ENCODE measurements around the gene ZNF503. TPM values are rescaled to one million over a fixed set of nuclear protein-coding genes. Genes with fewer than 3 reads are reported as not detected.

ZNF503 gene
- total RNA-seq, 1 experiment from 2014 or later = 42.3 TPM

DNA sequence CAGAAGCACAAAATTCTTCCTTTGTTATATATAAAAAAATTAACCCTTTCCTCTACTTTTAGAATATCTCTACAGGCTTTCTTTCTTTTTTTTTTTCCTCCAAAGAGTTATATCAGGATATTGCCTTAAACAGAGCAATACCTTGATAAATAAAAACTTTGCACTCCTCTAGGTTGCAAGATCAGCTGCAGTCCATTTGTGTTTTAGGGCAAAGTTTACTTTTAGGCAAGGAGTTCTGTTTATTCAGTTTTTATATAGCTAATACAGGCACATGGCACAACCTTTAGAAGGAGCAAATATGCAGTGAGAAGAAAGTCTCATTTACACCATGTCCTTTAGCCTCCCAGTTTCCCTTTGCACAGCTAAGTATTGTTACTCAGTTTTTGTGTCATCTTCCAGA lies 40.1 kb upstream of the ZNF503 start:
- ATAC-seq = no peak
- intact Hi-C loops (cut with micrococcal nuclease) = no loop called here
- Histone ChIP-seq H3K4me2 (ENCODE audit: low read length) (no peak overlapping the region), H3F3A (ENCODE audit: low read length, unreplicated experiment) (no peaks in the 10 kb centered on the region), H4K20me1 (ENCODE audit: low read length) (no peaks in the 10 kb centered on the region), H3K4me1 (ENCODE audit: insufficient read depth, low read length) (no peaks in the 10 kb centered on the region), H3K27ac (ENCODE audit: low read length) (no peak overlapping the region), H3K27me3 (ENCODE audit: low read length) (no peaks in the 10 kb centered on the region; the same call in 1 of the 2 replicates), H3K36me3 (ENCODE audit: low read depth, low read length) (peaks cover 16% of the 10 kb centered on the region; the same call in 1 of the 2 replicates), H3K4me3 (ENCODE audit: low read length) (no peak overlapping the region), H3K79me2 (ENCODE audit: low read length) (no peaks in the 10 kb centered on the region), H3K9me3 (ENCODE audit: low read length) (peaks cover 34% of the 10 kb centered on the region), H3K9ac (ENCODE audit: low read length) (no peak overlapping the region), H2AFZ (ENCODE audit: low read length) (no peak overlapping the region), H3K9me2 (replicated peaks; ENCODE audit: low read length) (no peaks in the 10 kb centered on the region)
- ChIA-PET CTCF (no interaction called here), POLR2A (ENCODE audit: unreplicated experiment) (interaction anchor here (0.5 kb wide), 1 partner anchor 40 kb away, joined by 5 read pairs; no protein-coding TSS in a partner anchor)
- BruUV-seq (replicated peaks) = no TSS peak
- TF ChIP-seq EZH2 (IDR thresholded peaks at IDR 0.05; ENCODE audit: low read length, unreplicated experiment) = no peak
- no peak for TF ChIP-seq CTCF (conservative IDR thresholded peaks at IDR 0.05; ENCODE audit: low read depth, low read length)
- no peak for TF ChIP-seq EZH2phosphoT487 (IDR thresholded peaks at IDR 0.05; ENCODE audit: borderline replicate concordance, low read length)
- DNase-seq = no peak

GRCh38 chr10:75441196-75441595 lies 39.6 kb upstream of the ZNF503 start:
- ChIA-PET CTCF (no interaction called here), POLR2A (ENCODE audit: unreplicated experiment) (no interaction called here)
- H3K79me2 ChIP-seq (ENCODE audit: low read length) = no peaks in the 10 kb centered on the region
- intact Hi-C loops (cut with micrococcal nuclease) = no loop called here
- no TSS peak for BruUV-seq (replicated peaks)
- H3K4me3 ChIP-seq (ENCODE audit: low read length) = no peak overlapping the region
- no peaks in the 10 kb centered on the region for H3K9me2 ChIP-seq (replicated peaks; ENCODE audit: low read length)
- no peak for ATAC-seq
- H3K36me3 ChIP-seq (ENCODE audit: low read depth, low read length) = peaks cover 16% of the 10 kb centered on the region; the same call in 1 of the 2 replicates
- no peak overlapping the region for H3K9ac ChIP-seq (ENCODE audit: low read length)
- H3K4me1 ChIP-seq (ENCODE audit: insufficient read depth, low read length) = no peaks in the 10 kb centered on the region
- DNase-seq = no peak
- no peak for TF ChIP-seq CTCF (conservative IDR thresholded peaks at IDR 0.05; ENCODE audit: low read depth, low read length)
- TF ChIP-seq EZH2phosphoT487 (IDR thresholded peaks at IDR 0.05; ENCODE audit: borderline replicate concordance, low read length) = no peak
- no peak for TF ChIP-seq EZH2 (IDR thresholded peaks at IDR 0.05; ENCODE audit: low read length, unreplicated experiment)
- no peak overlapping the region for H3K4me2 ChIP-seq (ENCODE audit: low read length)
- H3F3A ChIP-seq (ENCODE audit: low read length, unreplicated experiment) = no peaks in the 10 kb centered on the region
- no peak overlapping the region for H3K27ac ChIP-seq (ENCODE audit: low read length)
- H3K27me3 ChIP-seq (ENCODE audit: low read length) = no peaks in the 10 kb centered on the region; the same call in 1 of the 2 replicates
- H3K9me3 ChIP-seq (ENCODE audit: low read length) = peaks cover 33% of the 10 kb centered on the region
- H4K20me1 ChIP-seq (ENCODE audit: low read length) = no peaks in the 10 kb centered on the region
- H2AFZ ChIP-seq (ENCODE audit: low read length) = no peak overlapping the region

DNA sequence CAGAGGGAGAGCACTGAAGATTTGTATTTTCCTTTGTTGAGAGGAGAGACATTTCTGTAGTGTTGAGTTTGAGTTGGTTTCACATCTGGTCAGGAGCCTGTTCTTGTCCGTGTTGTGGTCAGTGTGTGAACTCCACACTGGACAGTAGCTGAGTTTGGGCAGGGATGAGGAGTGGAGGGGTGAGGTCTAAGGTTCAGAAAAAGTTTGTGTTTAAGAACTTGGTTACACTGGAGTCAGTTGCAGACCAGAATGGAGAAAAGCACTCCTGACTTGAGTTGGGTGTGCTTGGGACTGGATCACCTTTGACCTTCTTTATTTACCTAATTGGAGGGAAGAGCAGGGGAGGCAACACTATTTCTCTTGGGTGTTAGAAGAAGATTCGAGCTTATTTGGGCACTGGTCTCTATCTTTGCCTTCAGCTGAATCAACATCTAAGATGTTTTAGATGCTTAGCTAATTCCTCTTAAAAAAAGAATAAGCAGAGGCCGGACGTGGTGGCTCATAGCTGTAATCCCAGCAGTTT lies 38.8 kb upstream of the ZNF503 start:
- H3K36me3 ChIP-seq (ENCODE audit: low read depth, low read length) = peaks cover 16% of the 10 kb centered on the region; the same call in 1 of the 2 replicates
- H2AFZ ChIP-seq (ENCODE audit: low read length) = no peak overlapping the region
- no peaks in the 10 kb centered on the region for H3K9me2 ChIP-seq (replicated peaks; ENCODE audit: low read length)
- ATAC-seq (no peak), DNase-seq (no peak)
- no peaks in the 10 kb centered on the region for H3K4me1 ChIP-seq (ENCODE audit: insufficient read depth, low read length)
- TF ChIP-seq EZH2 (IDR thresholded peaks at IDR 0.05; ENCODE audit: low read length, unreplicated experiment) (no peak), EZH2phosphoT487 (IDR thresholded peaks at IDR 0.05; ENCODE audit: borderline replicate concordance, low read length) (no peak), CTCF (conservative IDR thresholded peaks at IDR 0.05; ENCODE audit: low read depth, low read length) (no peak)
- H3K9me3 ChIP-seq (ENCODE audit: low read length) = peaks cover 26% of the 10 kb centered on the region
- BruUV-seq (replicated peaks) = no TSS peak
- intact Hi-C loops (cut with micrococcal nuclease) = no loop called here
- peaks cover 4% of the 10 kb centered on the region; the same call in 1 of the 2 replicates for H3K27me3 ChIP-seq (ENCODE audit: low read length)
- H3K4me3 ChIP-seq (ENCODE audit: low read length) = no peak overlapping the region
- POLR2A ChIA-PET (ENCODE audit: unreplicated experiment) = no interaction called here
- no peak overlapping the region for H3K27ac ChIP-seq (ENCODE audit: low read length)
- no peaks in the 10 kb centered on the region for H3K79me2 ChIP-seq (ENCODE audit: low read length)
- no peak overlapping the region for H3K9ac ChIP-seq (ENCODE audit: low read length)
- no peak overlapping the region for H3K4me2 ChIP-seq (ENCODE audit: low read length)
- H4K20me1 ChIP-seq (ENCODE audit: low read length) = no peaks in the 10 kb centered on the region
- CTCF ChIA-PET = no interaction called here
- H3F3A ChIP-seq (ENCODE audit: low read length, unreplicated experiment) = no peaks in the 10 kb centered on the region

Data from PC-3 (cell line).